Breast epithelium (tissue), 3 donors: ENCODE results near the gene PTPRN2.

Source experiments
- CTCF ChIP-seq, 3 donors: fragments of 450-650 bp; IDR thresholded peaks; one replicate each; pipeline ENCODE4 v1.5.1; 2016 to 2017; ENCODE audit warnings: antibody characterized with exemption in 3 of 3, mild to moderate bottlenecking in 3 of 3, moderate library complexity in 3 of 3
- POLR2A ChIP-seq: fragments of 450-650 bp; IDR thresholded peaks from one replicate; pipeline ENCODE4 v1.6.1; 2016; ENCODE audit warnings: antibody characterized with exemption, mild to moderate bottlenecking, moderate library complexity

- TF ChIP-seq CTCF (IDR thresholded peaks at IDR 0.05) (no peak), POLR2A (no peak)
These were observed 887.2 kb downstream of the PTPRN2 start for GRCh38 chr7:157700231-157701005.
